Measurements from ENCODE around the gene CRNKL1. TPM values are rescaled to one million over a fixed set of nuclear protein-coding genes. Genes with fewer than 3 reads are reported as not detected.

CRNKL1 gene
- total RNA-seq, 2 experiments from 2014 or later: 13.9 to 20.0 TPM

DNA sequence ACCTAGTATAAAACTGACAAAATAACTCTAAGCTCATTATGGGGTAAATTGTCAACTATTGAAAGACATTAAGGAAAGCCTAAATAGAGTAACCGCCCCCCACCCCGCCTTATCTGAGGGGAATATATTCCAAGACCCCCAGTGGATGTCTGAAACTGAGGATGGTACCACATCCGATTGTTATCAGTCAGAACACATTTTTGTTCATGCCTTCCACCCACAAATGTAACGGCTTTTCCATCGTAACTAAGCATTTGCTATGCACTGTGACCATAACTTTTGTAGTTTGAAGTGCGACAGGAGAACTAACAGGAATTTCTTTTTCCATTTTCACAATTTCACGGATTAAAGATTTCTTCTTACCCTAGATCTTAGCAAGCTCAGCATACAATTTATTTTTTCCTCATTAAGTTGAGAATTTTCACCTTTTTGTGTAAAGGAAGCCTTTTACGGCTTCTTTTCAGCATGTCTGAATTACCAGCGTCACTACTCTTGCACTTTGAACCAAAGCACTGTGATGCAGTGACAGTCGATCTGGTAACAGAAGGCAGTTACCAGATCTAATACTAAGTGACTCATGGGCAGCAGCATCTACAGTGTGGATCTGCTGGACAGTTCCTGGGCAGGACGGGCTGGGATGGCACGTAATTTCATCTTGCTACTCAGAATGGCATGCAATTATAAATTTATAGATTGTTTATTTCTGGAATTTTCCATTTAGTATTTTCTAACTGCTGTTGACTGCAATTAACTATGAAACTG lies 11.9 kb upstream of the CRNKL1 start:
- ChIA-PET CTCF (ENCODE audit: unreplicated experiment) (no interaction called here), POLR2A (interaction anchor here (0.6 to 1.3 kb wide), 2 partner anchors 13 to 141 kb away, joined by 3 to 4 read pairs; no protein-coding TSS in a partner anchor)
- H3K4me2 ChIP-seq (ENCODE audit: low read length): no peak overlapping the region
- no peaks in the 10 kb centered on the region for H4K20me1 ChIP-seq (ENCODE audit: insufficient read depth, low read length)
- no peaks in the 10 kb centered on the region for H3K79me2 ChIP-seq (ENCODE audit: insufficient read depth, low read depth, low read length)
- no peaks in the 10 kb centered on the region for H3K36me3 ChIP-seq (ENCODE audit: insufficient read depth, low read length)
- BruUV-seq (replicated peaks): no TSS peak
- H2AFZ ChIP-seq (ENCODE audit: low read length): no peak overlapping the region
- H3K4me3 ChIP-seq (ENCODE audit: low read depth, low read length, poor library complexity, severe bottlenecking): no peak overlapping the region
- no peaks in the 10 kb centered on the region for H3K9me3 ChIP-seq (ENCODE audit: low read length)
- no peaks in the 10 kb centered on the region for H3K9me2 ChIP-seq (ENCODE audit: insufficient read depth, low read length)
- no peak for DNase-seq (ENCODE audit: low spot score)
- no peak overlapping the region for H3K27ac ChIP-seq (ENCODE audit: low read depth, low read length, poor library complexity, severe bottlenecking)
- no peak for TF ChIP-seq EZH2phosphoT487 (IDR thresholded peaks at IDR 0.05; ENCODE audit: borderline replicate concordance, low read depth, low read length)
- TF ChIP-seq, protein P1, sequence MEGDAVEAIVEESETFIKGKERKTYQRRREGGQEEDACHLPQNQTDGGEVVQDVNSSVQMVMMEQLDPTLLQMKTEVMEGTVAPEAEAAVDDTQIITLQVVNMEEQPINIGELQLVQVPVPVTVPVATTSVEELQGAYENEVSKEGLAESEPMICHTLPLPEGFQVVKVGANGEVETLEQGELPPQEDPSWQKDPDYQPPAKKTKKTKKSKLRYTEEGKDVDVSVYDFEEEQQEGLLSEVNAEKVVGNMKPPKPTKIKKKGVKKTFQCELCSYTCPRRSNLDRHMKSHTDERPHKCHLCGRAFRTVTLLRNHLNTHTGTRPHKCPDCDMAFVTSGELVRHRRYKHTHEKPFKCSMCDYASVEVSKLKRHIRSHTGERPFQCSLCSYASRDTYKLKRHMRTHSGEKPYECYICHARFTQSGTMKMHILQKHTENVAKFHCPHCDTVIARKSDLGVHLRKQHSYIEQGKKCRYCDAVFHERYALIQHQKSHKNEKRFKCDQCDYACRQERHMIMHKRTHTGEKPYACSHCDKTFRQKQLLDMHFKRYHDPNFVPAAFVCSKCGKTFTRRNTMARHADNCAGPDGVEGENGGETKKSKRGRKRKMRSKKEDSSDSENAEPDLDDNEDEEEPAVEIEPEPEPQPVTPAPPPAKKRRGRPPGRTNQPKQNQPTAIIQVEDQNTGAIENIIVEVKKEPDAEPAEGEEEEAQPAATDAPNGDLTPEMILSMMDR (conservative IDR thresholded peaks at IDR 0.05; ENCODE audit: low read length): no peak
- intact Hi-C loops (cut with micrococcal nuclease; ENCODE audit: unreplicated experiment): no loop called here
- H3K4me1 ChIP-seq (ENCODE audit: insufficient read depth, low read length, poor library complexity, severe bottlenecking): no peaks in the 10 kb centered on the region

DNA sequence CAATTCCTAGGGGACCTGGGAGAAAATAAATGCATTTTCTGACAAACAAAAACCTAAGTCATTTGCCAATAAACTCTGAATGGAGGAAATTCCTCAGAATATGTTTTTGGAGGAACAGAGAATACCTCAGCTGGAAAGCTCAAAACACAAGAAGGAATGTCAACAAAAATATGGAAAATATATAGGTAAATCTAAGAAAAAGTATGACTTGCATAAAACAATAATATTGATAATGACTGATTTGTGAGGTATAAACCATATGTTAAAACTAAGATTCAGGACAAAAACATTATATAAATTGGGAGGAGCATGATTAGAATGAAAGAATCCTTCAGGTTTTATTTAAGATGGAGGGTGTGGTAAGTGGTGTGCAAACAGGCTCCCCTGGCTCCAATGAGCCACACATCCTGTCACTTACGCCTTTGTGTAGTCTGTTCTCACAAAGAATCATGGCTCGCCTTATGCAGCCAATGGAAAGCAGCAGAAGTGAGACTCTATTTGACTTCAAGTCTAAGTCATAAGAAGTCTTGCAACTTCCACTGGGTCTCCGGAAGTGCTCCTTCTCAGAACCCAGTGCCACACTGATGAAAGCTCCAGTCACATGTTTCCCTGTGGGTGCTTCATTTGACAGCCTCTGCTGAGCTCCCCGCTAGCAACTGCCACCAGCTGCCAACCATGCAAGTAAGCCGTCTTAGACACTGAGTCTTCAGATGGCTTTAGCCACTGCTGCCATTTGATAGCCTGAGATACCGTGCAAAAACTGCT lies 8.2 kb upstream of the CRNKL1 start:
- Histone ChIP-seq H3K4me2 (ENCODE audit: low read length) (no peak overlapping the region), H3K79me2 (ENCODE audit: insufficient read depth, low read depth, low read length) (no peaks in the 10 kb centered on the region), H3K36me3 (ENCODE audit: insufficient read depth, low read length) (no peaks in the 10 kb centered on the region), H3K27ac (ENCODE audit: low read depth, low read length, poor library complexity, severe bottlenecking) (no peak overlapping the region), H3K9me2 (ENCODE audit: insufficient read depth, low read length) (no peaks in the 10 kb centered on the region), H3K9me3 (ENCODE audit: low read length) (no peaks in the 10 kb centered on the region), H3K4me3 (ENCODE audit: low read depth, low read length, poor library complexity, severe bottlenecking) (no peak overlapping the region), H4K20me1 (ENCODE audit: insufficient read depth, low read length) (no peaks in the 10 kb centered on the region), H3K4me1 (ENCODE audit: insufficient read depth, low read length, poor library complexity, severe bottlenecking) (no peaks in the 10 kb centered on the region), H2AFZ (ENCODE audit: low read length) (peak overlapping the region; percentile 18; the same call in 1 of the 2 replicates)
- ChIA-PET CTCF (ENCODE audit: unreplicated experiment) (no interaction called here), POLR2A (interaction anchor here (0.6 kb wide), 1 partner anchor 365 kb away, joined by 3 read pairs; no protein-coding TSS in a partner anchor)
- no peak for TF ChIP-seq EZH2phosphoT487 (IDR thresholded peaks at IDR 0.05; ENCODE audit: borderline replicate concordance, low read depth, low read length)
- TF ChIP-seq, protein P1 (conservative IDR thresholded peaks at IDR 0.05; ENCODE audit: low read length): no peak
- intact Hi-C loops (cut with micrococcal nuclease; ENCODE audit: unreplicated experiment): no loop called here
- BruUV-seq (replicated peaks): no TSS peak
- peak; percentile 19 for DNase-seq (ENCODE audit: low spot score)
